Liver (tissue), 9 donors: Measurements from ENCODE around the gene ORC4. TPM values are rescaled to one million over a fixed set of nuclear protein-coding genes. Genes with fewer than 3 reads are reported as not detected.

Experiments
- DNase-seq: peaks from one replicate; pipeline ENCODE4 v3.0.0-alpha.2; 2017; ENCODE audit warnings: low spot score
- H3K27ac ChIP-seq, 2 donors: one replicate each; pipeline ENCODE4 v1.7.0; 2013; ENCODE audit warnings: inconsistent platforms in 2 of 2, low read length in 2 of 2, control low read depth in 1 of 2, low read depth in 1 of 2, mild to moderate bottlenecking in 1 of 2
- H3K27me3 ChIP-seq, 4 donors: one replicate each; pipeline versions ENCODE4 v1.6.1 to v1.7.0; 2013; ENCODE audit warnings: low read length in 3 of 4, inconsistent platforms in 1 of 4, mild to moderate bottlenecking in 1 of 4, moderate library complexity in 1 of 4; ENCODE audit not compliant: control insufficient read depth in 4 of 4, insufficient read depth in 4 of 4
- H3K36me3 ChIP-seq, 4 donors: one replicate each; pipeline versions ENCODE4 v1.6.1 to v1.7.0; 2013; ENCODE audit warnings: low read length in 3 of 4, mild to moderate bottlenecking in 3 of 4, low read depth in 1 of 4, moderate library complexity in 1 of 4; ENCODE audit not compliant: control insufficient read depth in 4 of 4, insufficient read depth in 3 of 4
- H3K4me1 ChIP-seq, 4 donors: one replicate each; pipeline versions ENCODE4 v1.6.1 to v1.7.0; 2013; ENCODE audit warnings: low read length in 3 of 4, mild to moderate bottlenecking in 3 of 4, moderate library complexity in 1 of 4; ENCODE audit not compliant: control insufficient read depth in 4 of 4, insufficient read depth in 4 of 4
- H3K4me3 ChIP-seq, 3 donors: one replicate each; pipeline versions ENCODE4 v1.6.1 to v1.7.0; 2013; ENCODE audit warnings: low read length in 3 of 3, control low read depth in 1 of 3, low read depth in 1 of 3, mild to moderate bottlenecking in 1 of 3
- H3K9ac ChIP-seq, 2 donors: one replicate each; pipeline ENCODE4 v1.7.0; 2013; ENCODE audit warnings: low read length in 2 of 2, mild to moderate bottlenecking in 2 of 2, moderate library complexity in 2 of 2, control low read depth in 1 of 2, low read depth in 1 of 2
- H3K9me3 ChIP-seq, 4 donors: one replicate each; pipeline versions ENCODE4 v1.6.1 to v1.7.0; 2013; ENCODE audit warnings: low read length in 3 of 4; ENCODE audit not compliant: control insufficient read depth in 4 of 4
- CTCF ChIP-seq: fragments of 150-350 bp; IDR thresholded peaks from 2 replicates; pipeline ENCODE4 v1.5.1; 2017; ENCODE audit warnings: improper control_type of control experiment, low read depth, low read length; ENCODE audit not compliant: missing input control
- EGR1 ChIP-seq, 2 donors: IDR thresholded peaks; 2 replicates each; pipeline ENCODE4 v1.6.1; 2016 to 2018; ENCODE audit warnings: antibody characterized with exemption in 2 of 2, low read depth in 2 of 2
- FOXA1 ChIP-seq: IDR thresholded peaks from 2 replicates; pipeline ENCODE4 v1.6.1; 2016; ENCODE audit warnings: antibody characterized with exemption
- FOXA2 ChIP-seq: IDR thresholded peaks from 2 replicates; pipeline ENCODE4 v1.6.1; 2016; ENCODE audit warnings: antibody characterized with exemption
- GABPA ChIP-seq, 2 donors: IDR thresholded peaks in 1 of 2; conservative IDR thresholded peaks in 1 of 2; 2 replicates each; pipeline ENCODE4 v1.6.1; 2016; ENCODE audit warnings: antibody characterized with exemption in 2 of 2, mild to moderate bottlenecking in 1 of 2, moderate library complexity in 1 of 2
- HNF4A ChIP-seq, 2 donors: conservative IDR thresholded peaks; 2 replicates each; pipeline ENCODE4 v1.6.1; 2016; ENCODE audit warnings: antibody characterized with exemption in 2 of 2, mild to moderate bottlenecking in 2 of 2
- HNF4G ChIP-seq: IDR thresholded peaks from 2 replicates; pipeline ENCODE4 v1.6.1; 2016; ENCODE audit warnings: antibody characterized with exemption
- JUND ChIP-seq, 2 donors: IDR thresholded peaks; 2 replicates each; pipeline ENCODE4 v1.6.1; 2016; ENCODE audit warnings: antibody characterized with exemption in 2 of 2
- NR2F2 ChIP-seq: IDR thresholded peaks from 2 replicates; pipeline ENCODE4 v1.6.1; 2016; ENCODE audit warnings: antibody characterized with exemption
- RAD21 ChIP-seq, 2 donors: IDR thresholded peaks; 2 replicates each; pipeline ENCODE4 v1.6.1; 2016; ENCODE audit warnings: antibody characterized with exemption in 2 of 2, mild to moderate bottlenecking in 2 of 2
- REST ChIP-seq: IDR thresholded peaks from 2 replicates; pipeline ENCODE4 v1.6.1; 2016; ENCODE audit warnings: antibody characterized with exemption, mild to moderate bottlenecking
- RXRA ChIP-seq, 2 donors: IDR thresholded peaks; 2 replicates each; pipeline ENCODE4 v1.6.1; 2017 to 2018; ENCODE audit warnings: antibody characterized with exemption in 2 of 2, mild to moderate bottlenecking in 1 of 2
- SP1 ChIP-seq: IDR thresholded peaks from 2 replicates; pipeline ENCODE4 v1.6.1; 2018; ENCODE audit warnings: antibody characterized with exemption, mild to moderate bottlenecking
- TAF1 ChIP-seq: conservative IDR thresholded peaks from 2 replicates; pipeline ENCODE4 v1.6.1; 2016; ENCODE audit warnings: antibody characterized with exemption, mild to moderate bottlenecking
- YY1 ChIP-seq: IDR thresholded peaks from 2 replicates; pipeline ENCODE4 v1.6.1; 2016; ENCODE audit warnings: antibody characterized with exemption, mild to moderate bottlenecking
- ZBTB33 ChIP-seq: IDR thresholded peaks from 2 replicates; pipeline ENCODE4 v1.6.1; 2016; ENCODE audit warnings: antibody characterized with exemption
- WGBS: extraction: QIAGEN DNeasy Blood & Tissue Kit; methylation state at CpG from one replicate; pipeline ENCODE4 v1.1.7; 2013; 5-methylcytosine and 5-hydroxymethylcytosine counted together
- polyA plus RNA-seq, 2 donors: library from polyadenylated mRNA; stranded (reverse) in 1 of 2; unstranded in 1 of 2; fragments of 200-250 nt in 1 of 2; fragments of >200 nt in 1 of 2; fragmentation: Nextera tagmentation in 1 of 2; extraction: Ambion mirVana in 1 of 2; gene quantifications; one replicate each; pipeline versions ENCODE4 v1.2.1 to v1.2.3, GENCODE V29; 2013 to 2015
- total RNA-seq, 2 donors: library from RNA; depleted of rRNA; stranded (reverse); fragments of >200 nt; gene quantifications; one replicate each; pipeline ENCODE4 v1.2.3, GENCODE V29; 2014
- TF ChIP-seq, protein P1 (sequence below): IDR thresholded peaks from 2 replicates; pipeline ENCODE4 v1.6.1; 2016; ENCODE audit warnings: antibody characterized with exemption
- TF ChIP-seq, protein P2 (sequence below): IDR thresholded peaks from 2 replicates; pipeline ENCODE4 v1.6.1; 2016; ENCODE audit warnings: antibody characterized with exemption
- donor health status: healthy.
- donor health status: healthy.
- donor health status: healthy.
- donor health status: healthy.
- donor health status: healthy.

Gene ORC4
- total and polyA plus RNA-seq, 4 donors, result 9.7 to 50.2 (median 23.3) TPM

- TF ChIP-seq RXRA (IDR thresholded peaks at IDR 0.05) (no peak), CTCF (no peak)
Observed at GRCh38 chr2:148021886-148022285, 1.3 kb upstream of the ORC4 start (continued).

- Histone ChIP-seq H3K27ac (peak within 1 kb of the TSS; percentile 87 to 97), H3K9ac (peak within 1 kb of the TSS; percentile 92 to 93), H3K9me3 (no peaks in the 10 kb centered on the region), H3K4me1 (peaks cover 7 to 38% (median 26%) of the 10 kb centered on the region in 4 donors), H3K4me3 (peak within 1 kb of the TSS; percentile 78 to 95 (median 94)), H3K27me3 (no peaks in the 10 kb centered on the region), H3K36me3 (no peaks in the 10 kb centered on the region)
- DNase-seq, result peak; percentile 67
- WGBS, result under 1% methylated on average over 11 of the region's 11 CpGs
- TF ChIP-seq EGR1 (IDR thresholded peaks at IDR 0.05; ENCODE audit: low read depth in 2 of 2), result no peak
- peak; percentile 80 for TF ChIP-seq TAF1
Observed at GRCh38 chr2:148021059-148021861, 723 bp upstream of the ORC4 start, which contains the start of gene MBD5. Gene MBD5 (plus strand): TSS chr2:148021091.

- TF ChIP-seq, protein P1, sequence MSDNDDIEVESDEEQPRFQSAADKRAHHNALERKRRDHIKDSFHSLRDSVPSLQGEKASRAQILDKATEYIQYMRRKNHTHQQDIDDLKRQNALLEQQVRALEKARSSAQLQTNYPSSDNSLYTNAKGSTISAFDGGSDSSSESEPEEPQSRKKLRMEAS, result no peak
- TF ChIP-seq TAF1 (no peak), FOXA1 (no peak), EGR1 (IDR thresholded peaks at IDR 0.05; ENCODE audit: low read depth in 2 of 2) (no peak), REST (no peak), HNF4A (conservative IDR thresholded peaks at IDR 0.05) (no peak), JUND (IDR thresholded peaks at IDR 0.05) (no peak), GABPA (IDR thresholded peaks at IDR 0.05 in 1 of 2, conservative IDR thresholded peaks at IDR 0.05 in 1 of 2) (no peak), RXRA (IDR thresholded peaks at IDR 0.05) (no peak), ZBTB33 (no peak), FOXA2 (no peak), YY1 (no peak), NR2F2 (no peak), HNF4G (no peak), SP1 (no peak), CTCF (no peak), RAD21 (IDR thresholded peaks at IDR 0.05) (no peak)
- TF ChIP-seq, protein P2, sequence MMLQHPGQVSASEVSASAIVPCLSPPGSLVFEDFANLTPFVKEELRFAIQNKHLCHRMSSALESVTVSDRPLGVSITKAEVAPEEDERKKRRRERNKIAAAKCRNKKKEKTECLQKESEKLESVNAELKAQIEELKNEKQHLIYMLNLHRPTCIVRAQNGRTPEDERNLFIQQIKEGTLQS, result no peak
- no peaks in the 10 kb centered on the region for H3K9me3 ChIP-seq
Observed at GRCh38 chr2:148014616-148015015, 5.9 kb downstream of the ORC4 start.

More at GRCh38 chr2:148014616-148015015, 5.9 kb downstream of the ORC4 start:
- Histone ChIP-seq H3K36me3 (no peaks in the 10 kb centered on the region), H3K27me3 (no peaks in the 10 kb centered on the region), H3K9ac (no peak overlapping the region), H3K4me3 (no peak overlapping the region), H3K27ac (no peak overlapping the region), H3K4me1 (peaks cover 5 to 22% (median 8%) of the 10 kb centered on the region in 4 donors)
- WGBS, result 90% methylated on average over 5 of the region's 5 CpGs
- no peak for DNase-seq
